Measurements from ENCODE around the gene SPTBN5.

The SPTBN5 gene

DNA sequence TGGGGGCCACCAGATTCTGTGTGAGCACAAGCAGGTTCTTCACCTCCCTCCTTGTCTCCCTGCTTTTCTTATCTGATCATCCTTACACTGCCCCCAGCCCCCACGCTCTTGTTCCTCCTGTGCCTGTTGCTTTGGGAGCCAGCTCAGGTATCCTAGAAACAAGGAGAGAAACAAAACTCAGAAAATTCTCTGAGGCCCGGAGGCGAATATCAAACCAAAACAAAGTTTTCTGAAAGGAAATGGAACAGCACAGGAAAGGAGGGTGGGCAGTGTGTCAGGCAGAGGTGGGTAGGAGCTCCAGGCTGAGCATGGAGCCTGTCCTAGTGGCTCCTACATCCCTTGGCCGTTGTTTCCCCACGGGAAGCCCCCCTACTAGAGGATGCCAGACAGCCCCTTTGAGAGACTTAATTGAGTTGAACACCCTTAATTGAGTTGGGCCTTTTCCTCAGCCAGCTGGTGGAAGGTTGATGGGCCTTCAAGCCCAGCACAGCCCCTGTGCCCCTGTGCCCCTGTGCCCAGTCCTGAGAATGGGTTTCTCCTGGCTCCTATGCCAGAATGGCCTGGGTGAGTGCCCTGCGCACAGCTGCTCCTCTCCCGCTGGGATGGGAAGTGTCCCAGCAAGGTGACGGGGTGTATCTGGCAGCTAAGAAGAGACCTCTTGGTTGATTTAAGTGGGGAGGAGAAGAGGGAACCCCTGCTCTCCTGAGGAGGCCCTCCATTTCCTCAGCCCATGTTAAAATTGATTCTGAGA, 88.8 kb downstream of the SPTBN5 start:
- no peak for DNase-seq (ENCODE audit: low read depth)

DNA sequence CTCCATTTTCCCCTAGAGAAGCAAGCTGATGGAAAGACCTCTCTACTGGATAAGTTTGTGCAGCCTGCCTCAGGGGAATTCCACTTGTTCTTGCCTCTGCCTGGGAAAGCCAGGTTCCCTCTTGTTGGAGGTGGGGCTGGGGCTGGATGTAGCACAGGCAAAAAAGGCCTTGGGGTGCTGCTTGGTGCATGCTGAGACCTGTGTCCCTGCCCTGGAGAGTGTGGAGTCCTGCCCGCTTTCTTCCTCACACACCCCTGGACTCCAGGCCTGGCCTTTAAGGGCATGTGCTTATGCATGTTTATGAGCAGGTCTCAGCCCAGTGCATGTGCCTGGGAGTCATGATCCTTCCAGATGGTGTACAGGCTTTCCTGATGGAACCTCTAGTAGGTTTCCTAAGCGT, 89.5 kb downstream of the SPTBN5 start:
- no peak for DNase-seq (ENCODE audit: low read depth)

DNA sequence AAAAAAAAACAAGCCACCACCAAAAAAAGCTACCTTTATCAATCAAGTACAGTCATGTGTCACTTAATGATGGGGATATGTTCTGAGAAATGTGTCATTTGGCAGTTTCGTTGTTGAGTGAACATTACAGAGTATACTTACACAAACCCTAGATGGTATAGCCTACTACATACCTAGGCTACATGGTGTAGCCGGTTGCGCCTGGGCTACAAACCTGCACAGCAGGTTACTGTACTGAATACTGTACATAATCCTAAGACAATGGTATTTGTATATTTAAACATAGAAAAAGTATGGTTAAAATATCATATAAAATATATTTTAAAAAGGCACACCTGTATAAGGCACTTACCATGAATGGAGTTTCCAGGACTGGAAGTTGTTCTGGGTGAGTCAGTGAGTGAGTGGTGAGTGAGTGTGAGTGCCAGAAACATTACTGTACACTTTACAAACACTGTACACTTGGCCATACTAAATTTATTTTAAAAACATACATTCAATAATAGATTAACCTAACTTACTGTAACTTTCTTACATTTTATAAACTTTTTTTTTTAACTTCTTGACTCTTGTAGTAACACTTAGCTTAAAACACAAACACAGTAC, 91.9 kb downstream of the SPTBN5 start:
- DNase-seq (ENCODE audit: low read depth), result no peak

DNA sequence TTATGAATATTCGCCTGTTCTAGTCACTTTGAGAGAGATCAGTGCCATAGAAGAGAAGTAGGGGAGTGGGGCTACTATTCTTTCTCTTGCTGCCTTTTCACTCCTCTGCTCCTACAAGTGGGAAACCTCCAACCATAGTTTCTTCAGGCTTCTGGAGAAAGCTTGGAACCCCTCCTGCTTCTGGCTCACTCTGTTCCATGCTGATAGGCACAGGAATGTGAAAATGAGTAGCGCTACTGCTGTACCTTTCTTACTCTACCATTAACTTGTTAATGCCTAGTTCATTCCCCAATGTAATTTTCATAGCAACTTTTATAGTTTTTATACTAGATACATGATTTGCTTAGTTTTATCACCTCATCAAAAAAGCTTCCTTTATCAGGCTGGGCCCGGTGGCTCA, 92.7 kb downstream of the SPTBN5 start:
- DNase-seq (ENCODE audit: low read depth), result no peak

DNA sequence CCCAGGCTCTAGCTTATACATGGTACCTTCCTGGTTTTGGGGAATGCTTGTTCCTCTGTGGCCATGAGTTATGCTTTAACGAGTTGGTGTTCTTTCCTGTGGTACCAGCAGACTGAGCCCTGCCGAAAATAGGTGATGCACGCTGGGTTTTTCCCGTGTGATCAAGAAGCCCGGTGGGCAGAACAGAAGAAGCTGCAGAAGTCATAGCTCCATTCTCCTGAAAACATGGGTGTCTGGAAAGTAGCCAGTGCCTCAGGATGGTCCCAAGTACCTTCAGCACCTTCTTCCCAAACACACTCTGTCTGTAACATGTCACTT, 94.4 kb downstream of the SPTBN5 start:
- DNase-seq (ENCODE audit: low read depth), result no peak

DNA sequence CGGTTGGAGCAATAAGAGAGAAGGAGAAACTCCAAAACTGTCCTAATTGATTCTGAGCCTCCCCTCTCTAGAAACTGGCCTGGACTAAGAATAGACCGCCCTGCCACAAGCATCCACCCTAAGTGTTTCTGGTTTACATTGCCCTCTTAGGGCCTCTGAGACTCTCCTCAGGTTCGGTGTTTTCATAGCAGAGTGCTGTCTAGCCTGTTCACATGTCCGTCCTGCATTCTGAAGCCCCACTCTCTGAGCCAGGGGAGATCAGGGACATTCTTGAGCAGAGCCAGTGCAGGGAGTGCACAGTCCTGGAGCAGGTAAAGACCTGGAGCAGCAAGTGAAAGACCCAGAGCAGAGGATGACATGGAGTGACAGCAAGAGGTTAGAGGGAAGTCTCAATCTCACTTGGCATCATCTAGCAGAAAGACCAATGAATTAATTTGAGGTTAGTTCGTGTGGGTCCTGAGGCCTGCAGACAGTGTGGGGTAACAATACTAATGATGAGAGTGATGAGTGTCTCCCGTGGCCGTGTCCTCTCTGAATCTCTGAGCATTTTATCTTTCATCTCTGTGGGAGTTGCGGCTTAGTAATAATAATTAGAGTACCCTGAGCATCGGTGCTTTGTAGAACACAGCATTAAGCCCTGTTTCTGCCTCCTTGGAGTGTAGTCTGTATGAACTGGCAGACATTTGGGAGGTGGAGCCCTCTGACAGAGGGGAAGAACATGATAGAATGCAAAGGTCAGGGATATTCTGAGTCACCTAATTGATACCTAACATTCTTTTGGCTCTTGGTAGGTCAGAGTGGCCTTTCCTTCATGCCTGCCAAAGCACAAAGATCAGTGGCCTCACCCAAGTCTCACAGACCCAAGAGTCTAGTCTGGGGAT, 95.0 kb downstream of the SPTBN5 start:
- DNase-seq (ENCODE audit: low read depth), result no peak

Data from amniotic epithelial cell (primary cell).